HepG2 (cell line): ENCODE data around the gene SPTSSB. TPM values are rescaled to one million over a fixed set of nuclear protein-coding genes. Genes with fewer than 3 reads are reported as not detected.
A peak's percentile ranks its signal among the peaks of the same experiment; 100 is the strongest.

Experiments used
- AHR ChIP-seq: IDR thresholded peaks from 2 replicates; pipeline ENCODE4 v1.6.1; 2018; ENCODE audit warnings: missing genetic modification reagents, missing compliant biosample characterization
- ATF3 ChIP-seq: sonication (generic); formaldehyde crosslinking; IDR thresholded peaks from 2 replicates; pipeline ENCODE4 v1.4.0; 2020; ENCODE audit warnings: missing genetic modification reagents
- CBX1 ChIP-seq: IDR thresholded peaks from one replicate; pipeline ENCODE4 v1.6.1; 2016; ENCODE audit warnings: antibody characterized with exemption, low read depth
- FOXA1 ChIP-seq, 2 experiments: fragments of 450-650 bp in 1 of 2; sonication (generic) in 1 of 2; formaldehyde crosslinking in 1 of 2; IDR thresholded peaks; 2 replicates each; pipeline versions ENCODE4 v1.4.0 to v1.6.1; 2016 to 2020; ENCODE audit warnings: missing genetic modification reagents in 1 of 2
- FOXA3 ChIP-seq: IDR thresholded peaks from 2 replicates; pipeline ENCODE4 v1.6.1; 2016; ENCODE audit warnings: missing genetic modification reagents, missing compliant biosample characterization
- HMGXB3 ChIP-seq: sonication (generic); formaldehyde crosslinking; IDR thresholded peaks from 2 replicates; pipeline ENCODE4 v1.4.0; 2020; ENCODE audit warnings: missing genetic modification reagents, borderline replicate concordance
- MAZ ChIP-seq, 2 experiments: sonication (generic) in 1 of 2; formaldehyde crosslinking in 1 of 2; IDR thresholded peaks; 2 replicates each; pipeline versions ENCODE4 v1.5.0 to v1.6.1; 2012 to 2020; ENCODE audit warnings: low read depth in 2 of 2, mild to moderate bottlenecking in 2 of 2, borderline replicate concordance in 1 of 2, improper control_type of control experiment in 1 of 2, low read length in 1 of 2, missing genetic modification reagents in 1 of 2, moderate library complexity in 1 of 2
- NFE2L1 ChIP-seq: sonication (generic); formaldehyde crosslinking; IDR thresholded peaks from 2 replicates; pipeline ENCODE4 v1.4.0; 2020; ENCODE audit warnings: missing genetic modification reagents, mild to moderate bottlenecking, borderline replicate concordance
- PRDM4 ChIP-seq: sonication (generic); formaldehyde crosslinking; IDR thresholded peaks from 2 replicates; pipeline ENCODE4 v1.9.0; 2021; ENCODE audit warnings: missing genetic modification reagents, borderline replicate concordance
- RBFOX2 ChIP-seq: fragments of 200-400 bp; formaldehyde crosslinking; IDR thresholded peaks from 2 replicates; pipeline ENCODE4 v1.6.1; 2017; ENCODE audit warnings: low read depth, mild to moderate bottlenecking, low read length
- SP1 ChIP-seq, 2 experiments: fragments of 450-650 bp in 1 of 2; sonication (generic) in 1 of 2; formaldehyde crosslinking in 1 of 2; IDR thresholded peaks; 2 replicates each; pipeline versions ENCODE4 v1.4.0 to v1.6.1; 2016 to 2020; ENCODE audit warnings: missing genetic modification reagents in 1 of 2
- ZNF101 ChIP-seq: sonication (generic); formaldehyde crosslinking; IDR thresholded peaks from 2 replicates; pipeline ENCODE4 v1.4.0; 2020; ENCODE audit warnings: mild to moderate bottlenecking, low read depth, missing genetic modification reagents, borderline replicate concordance
- ZNF232 ChIP-seq: sonication (generic); formaldehyde crosslinking; IDR thresholded peaks from 2 replicates; pipeline ENCODE4 v1.4.0; 2020; ENCODE audit warnings: missing genetic modification reagents, borderline replicate concordance
- ZNF333 ChIP-seq: sonication (generic); formaldehyde crosslinking; IDR thresholded peaks from 2 replicates; pipeline ENCODE4 v1.4.0; 2020; ENCODE audit warnings: mild to moderate bottlenecking, missing genetic modification reagents, borderline replicate concordance
- ZNF362 ChIP-seq: sonication (generic); formaldehyde crosslinking; IDR thresholded peaks from 2 replicates; pipeline ENCODE4 v1.4.0; 2020; ENCODE audit warnings: missing genetic modification reagents, mild to moderate bottlenecking, borderline replicate concordance
- ZNF430 ChIP-seq: sonication (generic); formaldehyde crosslinking; IDR thresholded peaks from 2 replicates; pipeline ENCODE4 v1.9.0; 2021; ENCODE audit warnings: mild to moderate bottlenecking, missing genetic modification reagents
- ZNF460 ChIP-seq: sonication (generic); formaldehyde crosslinking; IDR thresholded peaks from 2 replicates; pipeline ENCODE4 v1.5.1; 2020; ENCODE audit warnings: missing genetic modification reagents, mild to moderate bottlenecking, borderline replicate concordance
- ZNF556 ChIP-seq: sonication (generic); formaldehyde crosslinking; IDR thresholded peaks from 2 replicates; pipeline ENCODE4 v1.4.0; 2020; ENCODE audit warnings: mild to moderate bottlenecking, missing genetic modification reagents, borderline replicate concordance
- ZNF672 ChIP-seq: sonication (generic); formaldehyde crosslinking; IDR thresholded peaks from 2 replicates; pipeline ENCODE4 v1.8.1; 2022; ENCODE audit warnings: missing genetic modification reagents
- polyA plus RNA-seq, 8 experiments: library from polyadenylated mRNA; depleted of rRNA in 3 of 8; stranded (reverse) in 7 of 8; unstranded in 1 of 8; fragments of >200 nt; fragmentation: Illumina TruSeq in 4 of 8; extraction: Trizol in 4 of 8; gene quantifications; 2 replicates each; pipeline versions ENCODE4 v1.2.1 to v1.2.3, GENCODE V29; 2011 to 2016; ENCODE audit warnings: low read depth in 4 of 8, missing spikeins in 1 of 8, mixed read lengths in 1 of 8; ENCODE audit not compliant: insufficient read depth in 1 of 8
- total RNA-seq, 5 experiments: library from RNA; depleted of rRNA; stranded (reverse); fragments of >200 nt; fragmentation: Illumina TruSeq; extraction: Trizol; gene quantifications; 2 replicates each; pipeline ENCODE4 v1.2.3, GENCODE V29; 2016; ENCODE audit warnings: low read depth in 1 of 5
- TF ChIP-seq, protein P1 (sequence below): IDR thresholded peaks from 2 replicates; pipeline ENCODE4 v1.6.1; 2016; ENCODE audit warnings: control low read depth

The SPTSSB gene
- total and polyA plus RNA-seq, 2 of the 13 experiments (the other 11 are each of a cell fraction or from before 2014, with no cell fraction given): 0.51 to 2.4 TPM

- no peak for TF ChIP-seq PRDM4 (CRISPR knock-in tag)
- TF ChIP-seq AHR (CRISPR knock-in tag): no peak
- no peak for TF ChIP-seq ZNF460
- no peak for TF ChIP-seq FOXA1 (IDR thresholded peaks at IDR 0.05)
- peak; percentile 36; the same call in 1 of the 2 replicates for TF ChIP-seq FOXA1 (CRISPR knock-in tag; IDR thresholded peaks at IDR 0.05)
- TF ChIP-seq HMGXB3: no peak
- no peak for TF ChIP-seq ZNF333
- TF ChIP-seq NFE2L1 (CRISPR knock-in tag): no peak
- no peak for TF ChIP-seq SP1 (IDR thresholded peaks at IDR 0.05)
- no peak for TF ChIP-seq SP1 (CRISPR knock-in tag; IDR thresholded peaks at IDR 0.05)
- no peak for TF ChIP-seq ZNF430 (CRISPR knock-in tag)
- TF ChIP-seq CBX1: no peak
- no peak for TF ChIP-seq ZNF362 (CRISPR knock-in tag)
- TF ChIP-seq ATF3 (CRISPR knock-in tag): no peak
- TF ChIP-seq ZNF232 (CRISPR knock-in tag): no peak
- no peak for TF ChIP-seq RBFOX2
- TF ChIP-seq FOXA3 (CRISPR knock-in tag): peak; percentile 37; the same call in 1 of the 2 replicates
- no peak for TF ChIP-seq ZNF101
- TF ChIP-seq, protein P1, sequence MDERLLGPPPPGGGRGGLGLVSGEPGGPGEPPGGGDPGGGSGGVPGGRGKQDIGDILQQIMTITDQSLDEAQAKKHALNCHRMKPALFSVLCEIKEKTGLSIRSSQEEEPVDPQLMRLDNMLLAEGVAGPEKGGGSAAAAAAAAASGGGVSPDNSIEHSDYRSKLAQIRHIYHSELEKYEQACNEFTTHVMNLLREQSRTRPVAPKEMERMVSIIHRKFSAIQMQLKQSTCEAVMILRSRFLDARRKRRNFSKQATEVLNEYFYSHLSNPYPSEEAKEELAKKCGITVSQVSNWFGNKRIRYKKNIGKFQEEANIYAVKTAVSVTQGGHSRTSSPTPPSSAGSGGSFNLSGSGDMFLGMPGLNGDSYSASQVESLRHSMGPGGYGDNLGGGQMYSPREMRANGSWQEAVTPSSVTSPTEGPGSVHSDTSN (CRISPR knock-in tag): no peak
- no peak for TF ChIP-seq MAZ (IDR thresholded peaks at IDR 0.05; ENCODE audit: borderline replicate concordance, low read depth, low read length)
- no peak for TF ChIP-seq MAZ (CRISPR knock-in tag; IDR thresholded peaks at IDR 0.05; ENCODE audit: low read depth)
- TF ChIP-seq ZNF556 (CRISPR knock-in tag): no peak
- no peak for TF ChIP-seq ZNF672
Observed at GRCh38 chr3:161343540-161343939, 27.8 kb downstream of the SPTSSB start (continued).
